ENCODE results near the gene ATP2A3. TPM values are rescaled to one million over a fixed set of nuclear protein-coding genes. Genes with fewer than 3 reads are reported as not detected.

The ATP2A3 gene
- total RNA-seq, 1 donor = 2.3 TPM

DNA sequence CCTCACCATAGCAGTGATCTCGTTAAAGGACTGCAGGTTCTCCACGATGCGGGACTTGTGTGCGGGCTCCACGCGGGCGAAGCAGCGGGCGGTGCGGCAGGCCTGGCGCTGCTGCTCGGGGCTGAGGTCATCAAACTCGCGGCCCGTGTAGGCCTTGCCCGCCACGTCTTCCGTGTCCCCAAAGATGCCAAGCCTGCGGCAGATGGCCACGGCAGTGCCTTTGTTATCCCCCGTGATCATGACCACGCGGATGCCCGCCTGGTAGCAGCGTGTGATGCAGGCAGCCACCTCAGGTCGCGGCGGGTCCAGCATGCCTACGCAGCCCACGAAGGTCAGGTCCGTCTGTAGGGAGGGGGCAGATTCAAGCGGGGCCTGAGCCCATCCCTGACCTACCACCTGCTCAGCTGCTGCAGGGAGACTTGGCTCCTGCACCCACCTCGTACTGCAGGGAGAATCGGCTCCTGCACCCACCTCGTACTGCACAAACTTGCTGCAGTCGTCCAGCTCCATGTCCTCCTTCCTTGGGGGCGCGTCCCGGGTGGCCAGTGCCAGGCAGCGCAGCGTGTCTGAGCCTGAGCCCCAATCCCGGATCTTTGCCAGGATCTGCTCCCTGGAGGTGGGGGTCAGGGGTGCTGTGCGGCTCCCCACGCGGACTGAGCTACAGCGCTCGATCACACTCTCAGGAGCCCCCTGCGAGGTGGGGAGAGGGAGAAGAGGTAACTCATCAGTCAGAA is 23.1 kb downstream of the ATP2A3 start:
- DNase-seq (ENCODE audit: low read depth) = no peak
- TF ChIP-seq, protein P1, sequence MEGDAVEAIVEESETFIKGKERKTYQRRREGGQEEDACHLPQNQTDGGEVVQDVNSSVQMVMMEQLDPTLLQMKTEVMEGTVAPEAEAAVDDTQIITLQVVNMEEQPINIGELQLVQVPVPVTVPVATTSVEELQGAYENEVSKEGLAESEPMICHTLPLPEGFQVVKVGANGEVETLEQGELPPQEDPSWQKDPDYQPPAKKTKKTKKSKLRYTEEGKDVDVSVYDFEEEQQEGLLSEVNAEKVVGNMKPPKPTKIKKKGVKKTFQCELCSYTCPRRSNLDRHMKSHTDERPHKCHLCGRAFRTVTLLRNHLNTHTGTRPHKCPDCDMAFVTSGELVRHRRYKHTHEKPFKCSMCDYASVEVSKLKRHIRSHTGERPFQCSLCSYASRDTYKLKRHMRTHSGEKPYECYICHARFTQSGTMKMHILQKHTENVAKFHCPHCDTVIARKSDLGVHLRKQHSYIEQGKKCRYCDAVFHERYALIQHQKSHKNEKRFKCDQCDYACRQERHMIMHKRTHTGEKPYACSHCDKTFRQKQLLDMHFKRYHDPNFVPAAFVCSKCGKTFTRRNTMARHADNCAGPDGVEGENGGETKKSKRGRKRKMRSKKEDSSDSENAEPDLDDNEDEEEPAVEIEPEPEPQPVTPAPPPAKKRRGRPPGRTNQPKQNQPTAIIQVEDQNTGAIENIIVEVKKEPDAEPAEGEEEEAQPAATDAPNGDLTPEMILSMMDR (IDR thresholded peaks at IDR 0.05; ENCODE audit: insufficient read depth, low read length) = no peak
- H3K4me3 ChIP-seq (ENCODE audit: low read depth, low read length) = no peak overlapping the region

DNA sequence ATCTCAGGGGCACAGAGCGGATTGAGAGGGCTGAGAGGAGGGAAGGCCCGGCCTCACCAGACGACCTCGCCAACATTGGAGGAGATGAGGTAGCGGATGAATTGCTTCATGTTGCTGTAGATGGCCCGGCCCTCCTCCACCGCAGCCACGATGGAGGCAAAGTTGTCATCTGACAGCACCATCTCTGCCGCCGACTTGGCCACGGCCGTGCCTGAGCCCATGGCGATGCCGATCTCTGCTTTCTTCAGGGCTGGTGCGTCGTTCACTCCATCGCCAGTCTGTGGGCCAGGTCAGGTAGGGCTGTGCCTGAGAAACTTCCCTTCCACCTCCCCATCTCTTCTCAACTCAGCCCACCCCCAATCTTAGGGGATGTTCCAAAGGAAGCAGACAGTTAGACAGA is 26.9 kb downstream of the ATP2A3 start:
- TF ChIP-seq, protein P1 (IDR thresholded peaks at IDR 0.05; ENCODE audit: insufficient read depth, low read length) = no peak
- no peak for DNase-seq (ENCODE audit: low read depth)
- no peak overlapping the region for H3K4me3 ChIP-seq (ENCODE audit: low read depth, low read length)

- peak; percentile 44 for DNase-seq (ENCODE audit: low read depth)
- TF ChIP-seq, protein P1 (IDR thresholded peaks at IDR 0.05; ENCODE audit: insufficient read depth, low read length) = no peak
- H3K4me3 ChIP-seq (ENCODE audit: low read depth, low read length) = no peak overlapping the region
Measured at GRCh38 chr17:3935825-3936355, 28.3 kb downstream of the ATP2A3 start.

- TF ChIP-seq, protein P1 (IDR thresholded peaks at IDR 0.05; ENCODE audit: insufficient read depth, low read length) = peak; percentile 49
- DNase-seq (ENCODE audit: low read depth) = peak; percentile 42
- H3K4me3 ChIP-seq (ENCODE audit: low read depth, low read length) = no peak overlapping the region
Measured at GRCh38 chr17:3935140-3935542, 29.1 kb downstream of the ATP2A3 start.

GRCh38 chr17:3929764-3930163 is 34.5 kb downstream of the ATP2A3 start:
- no peak overlapping the region for H3K4me3 ChIP-seq (ENCODE audit: low read depth, low read length)
- DNase-seq (ENCODE audit: low read depth) = no peak
- TF ChIP-seq, protein P1 (IDR thresholded peaks at IDR 0.05; ENCODE audit: insufficient read depth, low read length) = no peak

- TF ChIP-seq, protein P1 (IDR thresholded peaks at IDR 0.05; ENCODE audit: insufficient read depth, low read length) = no peak
- no peak overlapping the region for H3K4me3 ChIP-seq (ENCODE audit: low read depth, low read length)
- no peak for DNase-seq (ENCODE audit: low read depth)
Measured at GRCh38 chr17:3929181-3929580, 35.1 kb downstream of the ATP2A3 start.

Measured in fibroblast of the aortic adventitia (primary cell).